ENCODE measurements around the gene PARP8.

DNA sequence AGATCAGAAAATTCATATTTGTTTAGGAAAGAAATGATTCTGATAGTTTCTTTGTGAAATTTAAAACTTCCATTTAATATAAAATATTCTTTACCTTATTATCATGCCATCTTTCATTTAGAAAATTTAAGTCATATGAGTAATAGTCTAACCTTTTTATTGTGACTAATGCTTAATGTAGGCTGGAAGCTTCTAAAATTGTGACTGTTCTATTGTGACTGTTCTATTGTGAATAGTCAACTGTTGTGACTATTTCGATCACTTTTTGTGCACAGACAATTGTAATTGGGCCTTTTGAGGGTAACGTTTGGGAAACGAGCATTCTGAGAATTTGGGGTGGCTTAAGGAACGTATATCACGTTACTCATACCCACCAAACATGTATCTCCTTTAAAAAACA, 100.0 kb downstream of the PARP8 start:
- TF ChIP-seq POLR2AphosphoS5 (IDR thresholded peaks at IDR 0.05; ENCODE audit: low read depth, low read length) (no peak), REST (IDR thresholded peaks at IDR 0.05; ENCODE audit: insufficient read depth in 1 of 2, low read depth in 2 of 2, low read length in 2 of 2) (no peak), TAF1 (IDR thresholded peaks at IDR 0.05; ENCODE audit: borderline replicate concordance, insufficient read depth, low read length) (no peak), SIN3A (IDR thresholded peaks at IDR 0.05; ENCODE audit: borderline replicate concordance, insufficient read depth, low read length) (no peak), FOXP2 (optimal IDR thresholded peaks at IDR 0.05; ENCODE audit: borderline replicate concordance, extremely low read depth, extremely low read length, insufficient read depth) (no peak)
